HT-29 (cell line): ENCODE measurements around the gene PCDH9. TPM values are rescaled to one million over a fixed set of nuclear protein-coding genes. Genes with fewer than 3 reads are reported as not detected.
A peak's percentile ranks its signal among the peaks of the same experiment; 100 is the strongest.
"Not testable (repeated sequence)": the region's sequence is repeated elsewhere in the genome, so short reads cannot be mapped to it uniquely, and the experiment has no call there.

Experiments used
- DNase-seq: peaks from one replicate; pipeline ENCODE4 v3.0.0-alpha.2; 2015; ENCODE audit warnings: low spot score
- total RNA-seq: library from RNA; depleted of rRNA; stranded (reverse); fragments of >200 nt; shearing (Covaris generic); gene quantifications from 2 replicates; pipeline ENCODE4 v1.2.3, GENCODE V29; 2014

Gene PCDH9
- total RNA-seq, 1 experiment from 2014 or later = not detected

DNA sequence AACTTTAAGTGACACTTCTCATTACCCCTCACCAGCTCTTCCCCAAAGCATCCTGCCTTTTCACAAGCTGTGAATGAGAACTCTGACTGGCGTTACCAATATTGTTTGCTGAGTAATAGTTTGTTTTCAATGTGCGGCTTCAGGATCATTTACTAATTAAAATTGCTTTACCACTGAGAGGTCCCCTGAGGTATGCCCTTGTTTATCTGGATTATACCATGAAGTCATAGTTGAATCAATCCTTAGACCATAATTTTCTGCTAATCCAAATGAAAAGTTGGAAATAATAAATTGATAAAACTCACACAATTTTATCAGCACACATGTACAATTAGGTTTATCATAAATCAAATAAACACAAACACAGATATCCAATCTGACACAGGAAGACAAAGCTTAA lies 568.8 kb downstream of the PCDH9 start:
- no peak for DNase-seq

DNA sequence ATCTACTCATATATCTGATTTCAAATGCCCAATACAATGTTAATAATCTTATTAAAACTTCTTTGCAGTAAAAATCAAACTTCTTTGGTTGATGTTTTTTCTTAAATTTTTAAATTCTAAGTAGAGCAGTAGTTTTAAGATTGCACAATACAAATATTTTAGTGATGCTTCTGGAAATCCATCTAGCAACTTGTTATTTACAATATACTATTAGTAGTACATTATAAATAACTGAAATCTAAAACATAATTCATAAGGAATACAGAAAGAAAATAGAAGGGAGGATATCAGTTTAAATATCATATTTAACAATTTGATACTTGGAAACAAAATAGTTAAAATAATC lies 569.7 kb downstream of the PCDH9 start:
- DNase-seq = no peak

DNA sequence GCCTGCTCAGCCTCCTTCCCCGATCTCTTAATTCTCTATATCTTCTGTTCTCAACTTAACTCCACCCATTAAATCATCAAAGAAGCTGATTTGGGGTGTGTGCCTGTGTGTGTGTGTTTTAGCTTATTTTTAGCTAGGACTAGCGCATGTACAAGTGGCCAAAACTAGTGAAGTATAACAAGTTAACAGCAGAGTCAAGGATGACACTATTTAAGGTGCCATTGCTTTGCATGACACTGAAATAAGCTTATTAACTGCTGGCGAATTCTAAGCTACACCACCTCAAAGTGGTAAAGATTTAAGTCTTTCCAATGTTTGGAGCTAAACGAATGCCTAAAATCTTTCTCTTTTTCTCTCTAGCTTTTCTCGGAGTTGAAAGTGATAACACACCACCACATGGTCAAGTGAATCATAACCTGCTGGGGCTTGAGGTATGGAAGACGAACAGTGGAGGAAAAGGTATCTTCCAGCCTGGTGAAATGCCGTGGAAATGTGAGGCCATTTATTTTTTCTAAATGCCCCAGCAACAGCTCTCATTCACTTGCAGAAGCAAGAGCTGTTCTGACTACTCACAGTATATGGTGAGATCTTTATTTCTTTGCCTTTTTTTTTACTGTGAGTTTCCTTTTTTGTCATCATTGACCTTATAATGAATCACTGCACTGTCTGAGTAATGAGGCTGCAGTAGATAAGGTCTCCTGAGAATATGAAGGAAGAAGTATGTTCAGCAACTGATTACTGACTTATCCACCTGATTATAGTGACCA lies 570.3 kb downstream of the PCDH9 start:
- peak; percentile 23 for DNase-seq

DNA sequence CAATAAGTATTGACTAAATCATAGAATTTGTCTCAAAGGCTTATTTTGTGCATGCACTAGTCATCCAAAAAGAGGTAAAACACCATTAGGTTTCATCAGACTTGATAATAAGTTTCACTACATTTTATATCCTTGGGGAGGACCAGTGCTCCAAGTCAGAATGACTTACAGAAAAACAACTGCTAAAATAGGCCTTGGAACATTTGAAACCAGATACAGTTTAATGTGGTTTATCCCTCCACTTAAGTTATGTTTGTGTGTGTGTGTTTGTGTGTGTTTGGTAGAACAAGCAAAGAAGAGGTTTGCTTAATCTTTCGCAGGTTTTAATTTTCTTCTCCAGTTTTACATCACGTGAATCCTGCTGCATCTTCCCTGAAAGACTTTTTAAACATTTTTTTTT lies 570.9 kb downstream of the PCDH9 start:
- DNase-seq = no peak

DNA sequence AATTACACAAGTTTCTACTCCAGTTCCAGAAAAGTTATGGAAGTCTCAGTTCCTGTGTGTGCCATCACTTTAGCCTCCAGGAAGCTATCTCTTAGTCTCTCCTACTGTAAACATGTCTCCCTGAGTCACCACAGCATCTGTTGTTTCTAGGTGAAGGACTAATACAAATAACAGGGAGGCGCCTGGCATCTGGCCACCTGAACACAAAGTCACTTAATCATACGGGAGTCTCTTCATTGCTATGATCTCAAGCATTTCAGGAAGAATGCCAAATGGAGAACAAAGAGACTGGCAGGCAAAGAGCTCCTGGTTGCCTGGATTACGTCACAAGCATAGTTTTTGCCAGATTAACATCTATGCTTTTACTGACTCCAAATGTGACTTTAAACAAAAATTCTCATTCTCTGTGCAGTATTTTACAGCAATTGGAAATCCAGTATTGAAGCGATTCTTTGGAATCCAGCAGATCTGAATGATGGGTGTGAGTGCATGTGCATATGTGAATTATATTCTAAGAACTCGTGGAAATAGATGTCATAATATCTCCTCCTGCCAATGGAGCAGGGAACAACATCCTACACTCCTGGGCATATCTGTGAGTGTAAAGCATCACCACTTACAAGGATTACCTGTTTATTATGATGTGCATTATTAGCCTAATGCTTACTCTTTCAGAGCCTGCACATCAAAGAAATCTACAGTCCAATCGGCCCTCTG lies 572.8 kb downstream of the PCDH9 start:
- DNase-seq = peak; percentile 97

DNA sequence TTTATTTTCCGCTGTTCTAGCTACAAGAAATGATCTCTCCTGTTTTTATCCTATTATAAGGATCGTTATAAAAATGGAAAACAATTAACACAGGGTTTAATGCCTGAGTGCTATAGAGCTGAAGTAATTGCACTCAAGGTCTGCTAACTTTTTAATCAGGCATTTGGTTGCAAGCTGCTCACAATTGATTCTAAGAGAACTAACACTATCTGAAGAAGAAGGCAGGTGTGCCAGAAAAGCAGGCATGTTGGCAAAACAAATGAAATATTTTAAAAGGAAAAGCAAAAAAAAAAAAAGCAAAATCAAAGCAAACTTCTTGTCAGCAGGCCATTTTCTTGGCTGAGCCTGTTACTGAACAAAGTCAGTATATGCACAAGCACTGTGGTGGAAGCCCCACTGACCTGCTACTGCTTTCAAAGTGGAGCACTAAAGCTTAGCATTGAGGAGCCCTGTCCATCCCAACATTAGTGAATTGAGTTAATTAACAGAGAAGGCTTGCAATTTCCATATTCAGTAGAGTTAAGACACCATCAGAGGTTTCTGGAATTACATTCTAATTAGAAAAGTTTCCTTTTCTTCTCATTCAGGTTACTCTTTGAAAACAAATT lies 574.2 kb downstream of the PCDH9 start:
- no peak for DNase-seq

DNA sequence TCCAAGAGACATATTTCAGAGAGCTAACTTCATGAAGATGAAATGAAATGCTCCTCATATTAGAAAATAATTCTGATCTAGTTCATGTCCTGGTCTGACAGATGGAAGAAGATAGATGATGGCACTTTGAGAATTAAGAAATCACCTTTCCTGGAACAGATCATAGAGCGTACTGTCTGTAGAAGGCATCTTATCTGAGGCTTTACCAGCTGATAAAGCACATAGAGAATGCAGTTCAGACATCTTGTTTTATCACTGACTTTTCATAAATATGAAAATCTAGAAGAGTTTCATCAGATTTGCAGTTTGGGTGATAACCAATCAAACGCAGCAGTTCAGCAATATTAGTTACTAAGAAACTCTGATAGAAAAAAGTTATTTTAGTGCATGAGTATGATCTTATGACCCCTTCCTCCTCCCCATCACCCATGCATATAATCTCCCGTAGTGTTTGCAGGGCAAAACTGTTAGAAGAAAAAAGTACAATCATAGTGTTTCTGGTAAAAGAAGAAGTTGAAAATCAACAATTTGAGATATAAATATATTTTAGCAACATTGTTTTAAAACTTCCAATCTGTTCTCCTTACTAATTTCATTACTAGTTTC lies 585.2 kb downstream of the PCDH9 start:
- no peak for DNase-seq

DNA sequence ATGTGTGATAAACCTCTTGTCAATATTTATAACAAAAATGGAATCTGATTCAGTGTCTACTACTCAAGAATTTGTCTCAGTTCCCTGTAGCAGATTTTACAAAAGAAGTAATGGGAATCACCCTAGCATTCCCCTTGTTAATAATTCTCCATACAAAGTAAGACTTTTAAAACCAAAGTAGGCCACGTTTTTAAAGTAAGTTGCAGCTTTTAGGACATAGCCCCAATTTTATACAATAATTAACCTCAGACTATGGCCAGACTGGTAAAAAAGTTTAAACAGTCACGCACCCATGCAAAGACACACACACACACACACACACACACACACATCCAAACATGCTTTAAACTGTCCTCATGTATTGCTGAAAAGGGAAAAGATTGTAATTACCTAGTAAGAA lies 589.9 kb downstream of the PCDH9 start:
- no peak for DNase-seq

DNA sequence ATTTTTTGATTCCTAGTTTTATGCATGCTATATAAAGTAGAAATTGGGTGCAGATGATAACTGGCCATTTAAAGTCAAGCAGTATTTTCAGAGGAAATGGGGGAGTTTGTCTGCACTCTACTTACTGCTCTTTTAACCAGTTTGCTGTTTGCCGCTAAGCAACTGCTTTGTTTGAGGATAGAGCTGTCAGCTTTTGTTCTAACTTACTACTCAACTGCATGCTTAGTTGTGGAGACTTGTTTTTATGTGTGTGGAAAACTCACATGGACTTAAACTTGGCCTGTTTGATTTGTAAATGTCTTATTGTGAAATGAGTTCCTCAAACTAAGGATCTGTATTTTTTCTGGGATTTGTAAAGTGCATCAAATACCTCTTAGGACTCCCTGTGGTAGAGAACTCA lies 591.1 kb downstream of the PCDH9 start:
- no peak for DNase-seq

DNA sequence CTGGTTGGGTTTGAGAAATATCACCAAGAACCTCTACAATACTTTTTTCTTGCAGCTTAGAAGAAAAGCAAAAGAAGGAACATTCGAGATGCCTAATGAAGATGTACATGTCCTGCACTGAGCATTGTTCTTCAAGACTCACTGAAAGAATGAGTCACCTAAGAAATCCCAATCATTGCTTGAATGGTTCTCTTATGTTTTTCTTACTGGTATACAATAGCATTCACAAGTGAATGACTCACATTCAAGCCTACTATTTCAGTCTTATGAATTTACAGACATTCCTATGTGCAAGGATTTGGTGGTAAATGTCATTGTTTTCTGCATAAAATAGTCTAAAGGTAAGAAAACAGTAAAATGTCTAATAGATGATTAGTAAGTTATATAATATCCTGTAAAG lies 594.6 kb downstream of the PCDH9 start:
- DNase-seq = no peak

DNA sequence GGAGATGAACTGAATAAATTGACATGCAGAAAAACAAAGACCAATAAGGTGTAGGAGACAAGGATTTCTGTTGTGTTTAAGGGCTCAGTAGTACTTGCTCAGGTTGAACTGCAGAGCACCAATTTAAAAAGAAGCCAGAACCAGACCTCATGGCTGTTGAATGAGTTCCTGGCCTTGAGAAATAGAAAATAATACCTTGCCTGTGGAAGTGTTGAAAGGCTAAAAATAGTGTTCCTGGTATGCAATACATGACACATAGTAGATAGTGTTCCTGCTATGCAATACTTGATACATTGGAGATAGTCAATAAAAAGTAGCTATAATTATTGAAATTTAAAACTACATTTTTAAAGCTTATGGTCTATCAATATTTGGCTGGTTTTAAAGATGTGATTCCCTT lies 595.8 kb downstream of the PCDH9 start:
- no peak for DNase-seq

DNA sequence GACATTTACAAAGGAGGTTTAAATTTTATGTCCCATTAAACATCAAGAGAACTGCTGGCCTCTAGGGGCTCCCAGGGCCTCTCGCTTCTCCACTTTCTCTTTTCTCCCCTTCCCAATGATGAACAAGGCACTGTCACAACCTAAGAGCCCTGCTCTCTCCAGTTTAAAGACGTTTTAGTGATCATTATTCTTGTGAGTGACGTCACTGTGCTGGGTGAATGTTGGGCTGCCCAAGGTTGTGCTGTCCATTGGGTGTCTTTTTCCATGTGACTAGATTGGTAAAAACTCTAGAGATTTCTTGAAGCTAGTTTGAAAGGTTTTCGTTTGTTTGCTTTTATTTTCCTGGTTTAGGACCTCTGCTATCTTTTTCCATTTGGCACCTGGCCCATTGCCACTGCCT lies 602.6 kb downstream of the PCDH9 start:
- no peak for DNase-seq

DNA sequence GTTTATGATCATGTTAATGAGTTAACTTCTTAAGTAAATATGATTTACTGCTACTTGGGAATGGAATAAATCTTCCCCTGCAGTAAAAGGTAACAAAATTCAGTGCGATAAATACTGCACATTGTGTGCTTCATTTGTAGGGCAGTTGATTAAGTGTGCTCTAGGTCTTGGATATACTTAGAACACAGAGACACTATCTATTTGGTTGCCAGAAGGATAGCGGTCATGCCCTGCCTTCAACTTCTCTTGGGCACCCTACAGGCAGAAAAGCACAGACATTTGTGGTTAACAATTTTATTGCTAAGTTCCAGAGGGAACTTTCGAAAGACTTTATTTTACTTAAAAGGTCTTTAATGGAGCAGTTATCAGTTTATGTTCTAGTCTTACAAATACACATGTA lies 605.8 kb downstream of the PCDH9 start:
- DNase-seq = no peak

DNA sequence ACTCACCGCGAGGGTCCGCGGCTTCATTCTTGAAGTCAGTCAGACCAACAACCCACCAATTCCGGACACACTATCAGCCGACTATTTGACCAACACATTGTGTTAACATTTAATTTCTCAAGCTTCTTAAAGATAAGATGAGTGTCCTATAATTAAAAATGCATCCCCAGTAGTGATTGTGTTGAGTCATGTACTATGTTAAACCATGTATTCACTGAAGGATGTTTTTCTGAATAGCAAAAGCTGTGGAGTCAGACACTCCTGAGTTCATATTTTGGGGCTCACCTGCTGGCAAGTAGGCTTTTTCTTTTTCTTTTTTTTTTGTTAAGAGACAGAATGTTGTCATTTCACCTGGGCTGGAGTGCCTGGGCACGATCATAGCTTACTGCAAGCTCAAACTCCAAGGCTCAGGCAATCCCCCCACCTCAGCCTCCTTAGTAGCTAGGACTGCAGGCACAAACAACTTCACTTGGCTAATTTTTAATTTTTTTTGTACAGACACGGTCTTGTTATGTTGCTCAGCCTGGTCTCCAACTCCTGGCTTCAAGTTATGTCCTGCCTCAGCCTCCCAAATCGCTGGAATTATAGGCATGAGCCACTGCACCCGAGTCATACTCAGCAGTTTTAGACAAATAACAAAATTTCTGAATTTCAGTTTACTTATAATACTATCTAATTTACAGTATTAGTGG lies 606.9 kb downstream of the PCDH9 start:
- DNase-seq = no peak

DNA sequence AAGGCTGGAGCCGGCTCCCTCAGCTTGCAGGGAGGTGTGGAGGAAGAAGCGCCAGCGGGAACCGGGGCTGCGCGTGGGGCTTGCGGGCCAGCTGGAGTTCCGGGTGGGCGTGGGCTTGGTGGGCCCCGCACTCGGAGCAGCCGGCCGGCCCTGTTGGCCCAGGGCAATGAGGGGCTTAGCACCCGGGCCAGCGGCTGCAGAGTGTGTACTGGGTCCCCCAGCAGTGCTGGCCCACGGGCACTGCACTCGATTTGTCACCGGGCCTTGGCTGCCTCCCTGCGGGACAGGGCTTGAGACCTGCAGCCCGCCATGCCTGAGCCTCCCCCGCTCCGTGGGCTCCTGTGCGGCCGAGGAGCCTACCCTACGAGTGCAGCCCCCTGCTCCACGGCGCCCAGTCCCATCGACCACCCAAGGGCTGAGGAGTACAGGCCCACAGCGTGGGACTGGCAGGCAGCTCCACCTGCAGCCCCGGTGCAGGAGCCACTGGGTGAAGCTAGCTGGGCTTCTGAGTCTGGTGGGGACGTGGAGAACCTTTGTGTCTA lies 608.2 kb downstream of the PCDH9 start:
- not testable (repeated sequence) for DNase-seq

DNA sequence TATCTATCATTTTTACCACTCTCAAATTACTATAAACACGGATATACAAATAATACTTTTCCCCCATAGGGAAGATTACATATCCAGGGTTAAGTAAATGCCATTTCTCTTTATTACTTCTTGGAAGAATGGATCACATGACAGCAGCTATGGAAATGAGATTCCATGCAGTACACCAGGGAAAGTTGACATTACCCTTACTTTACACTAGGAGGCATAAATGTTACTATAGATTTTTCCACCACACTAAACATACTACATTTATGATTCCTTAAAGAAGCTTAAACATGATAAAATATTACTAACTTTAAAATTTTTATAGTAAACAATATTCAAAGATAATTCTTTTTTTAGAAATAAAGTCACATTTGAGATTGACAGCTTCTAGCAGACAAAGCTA lies 611.4 kb downstream of the PCDH9 start:
- peak; percentile 48 for DNase-seq

DNA sequence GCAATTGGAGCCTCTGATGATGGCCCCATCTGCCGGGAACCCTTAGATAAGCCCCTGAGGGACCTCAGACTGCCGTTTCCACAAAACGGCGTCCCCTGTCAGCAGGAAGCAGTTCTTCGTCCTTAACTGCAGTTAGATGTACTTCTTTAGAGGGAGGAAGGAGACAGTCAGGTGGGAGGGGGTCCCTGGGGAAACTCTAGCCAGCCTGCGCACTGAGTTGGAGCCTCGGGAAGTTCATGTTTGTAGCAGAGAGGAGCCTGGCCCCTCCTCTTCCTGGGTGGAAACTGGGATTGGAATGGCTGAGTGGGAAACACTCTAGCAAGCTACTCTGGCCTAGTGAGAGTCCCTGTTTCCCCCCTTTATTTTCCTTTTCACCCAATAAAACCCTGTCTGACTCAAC lies 612.4 kb downstream of the PCDH9 start:
- no peak for DNase-seq

DNA sequence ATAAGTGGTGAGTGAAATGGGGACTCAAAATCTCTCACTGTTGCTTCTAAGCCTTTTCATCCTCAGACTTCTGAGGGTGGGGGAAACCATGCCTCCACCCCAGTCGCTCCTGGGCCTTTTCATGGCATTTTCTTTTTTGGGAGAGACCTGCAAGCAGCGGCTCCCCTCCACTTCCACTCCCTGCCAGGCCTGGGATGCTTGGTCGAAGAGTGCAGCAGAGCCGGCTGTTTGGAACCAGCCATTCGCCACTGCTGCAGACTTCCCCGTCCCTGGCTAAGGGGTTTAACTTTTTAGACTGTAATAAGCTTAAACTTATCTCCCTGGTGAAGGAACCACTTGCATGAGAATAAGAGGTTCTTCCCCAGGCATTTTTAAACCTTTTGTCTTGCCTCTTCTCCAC lies 617.2 kb downstream of the PCDH9 start:
- no peak for DNase-seq

DNA sequence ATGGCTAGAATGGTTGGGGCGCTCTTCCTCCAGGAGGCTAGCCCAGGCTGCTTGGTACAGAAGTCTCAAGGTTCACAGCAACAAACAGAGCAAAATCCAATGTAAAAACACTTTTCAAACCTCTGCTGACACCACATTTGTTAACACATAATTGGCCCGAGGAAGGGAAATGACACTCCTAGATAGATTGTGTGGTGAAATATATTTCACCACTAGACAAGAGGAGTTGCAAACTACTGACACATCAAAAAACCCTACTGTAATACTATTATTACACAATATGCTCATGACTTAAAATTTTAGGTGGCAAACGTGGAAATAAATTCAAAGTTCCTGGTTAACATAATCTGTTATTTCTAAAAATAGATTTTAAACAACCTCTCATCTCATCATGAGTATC lies 643.6 kb downstream of the PCDH9 start:
- DNase-seq = no peak

DNA sequence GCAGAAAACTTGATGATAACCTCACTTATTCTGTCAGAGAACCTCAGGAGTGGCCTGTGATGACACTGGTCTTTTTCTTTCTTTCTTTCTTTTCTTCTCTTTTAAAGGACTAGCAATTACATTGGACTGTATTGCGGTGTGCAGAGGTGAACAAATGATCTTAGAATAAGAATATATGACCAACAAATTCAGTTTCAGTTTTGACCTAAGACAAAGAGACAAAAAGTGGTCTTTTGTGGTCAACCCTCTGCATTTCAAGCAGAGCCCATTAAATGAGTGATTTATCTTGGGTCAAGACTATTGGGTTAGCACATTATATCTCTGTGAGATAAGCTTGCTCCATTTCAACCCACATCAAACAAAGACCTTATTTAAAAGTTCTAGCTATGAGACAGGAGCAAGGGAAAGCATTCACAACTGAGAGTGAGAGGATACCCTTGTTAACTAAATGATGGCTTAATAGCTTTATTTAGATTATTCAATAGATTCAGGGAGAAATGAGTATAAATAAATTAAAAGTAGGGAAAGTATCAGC lies 644.4 kb downstream of the PCDH9 start:
- no peak for DNase-seq

DNA sequence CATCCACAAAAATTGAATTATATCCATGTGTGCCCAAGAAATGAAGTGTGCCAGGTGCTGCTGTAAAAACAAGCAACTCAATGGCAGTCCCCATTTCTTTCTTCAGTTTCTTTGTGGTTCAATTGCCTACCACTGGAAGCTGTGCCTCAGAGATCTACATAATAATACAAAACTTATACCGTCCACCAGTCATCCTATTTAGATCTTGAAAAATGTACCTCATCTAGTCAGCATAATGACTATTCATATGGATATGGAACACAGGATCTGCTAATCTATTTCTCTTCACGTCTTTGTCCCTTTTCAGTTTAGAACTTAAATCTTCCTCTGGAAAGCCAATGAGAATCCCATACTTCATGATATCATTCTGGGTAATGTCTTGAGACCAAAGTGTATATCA lies 648.5 kb downstream of the PCDH9 start:
- no peak for DNase-seq
